HepG2 (cell line): Measurements from ENCODE around the gene SLC25A18. TPM values are rescaled to one million over a fixed set of nuclear protein-coding genes. Genes with fewer than 3 reads are reported as not detected.

ENCODE experiments used
- ARNT2 ChIP-seq: sonication (generic); formaldehyde crosslinking; IDR thresholded peaks from 2 replicates; pipeline ENCODE4 v1.8.0; 2022; ENCODE audit warnings: mild to moderate bottlenecking, low read depth, missing genetic modification reagents, moderate library complexity
- ATRX ChIP-seq: sonication (generic); formaldehyde crosslinking; IDR thresholded peaks from 2 replicates; pipeline ENCODE4 v1.4.0; 2020; ENCODE audit warnings: missing genetic modification reagents, borderline replicate concordance
- EHMT2 ChIP-seq: fragments of 200-600 bp; sonication (generic); IDR thresholded peaks from 2 replicates; pipeline ENCODE4 v1.7.0; 2017; ENCODE audit warnings: antibody characterized with exemption, low read depth, low read length, borderline replicate concordance
- HOXA5 ChIP-seq: sonication (generic); formaldehyde crosslinking; IDR thresholded peaks from 2 replicates; pipeline ENCODE4 v1.4.0; 2020; ENCODE audit warnings: missing genetic modification reagents
- KAT2B ChIP-seq: fragments of 150-350 bp; IDR thresholded peaks from 2 replicates; pipeline ENCODE4 v1.6.1; 2014; ENCODE audit warnings: low read depth, low read length, borderline replicate concordance
- MED1 ChIP-seq: sonication (generic); formaldehyde crosslinking; IDR thresholded peaks from 2 replicates; pipeline ENCODE4 v1.4.0; 2020; ENCODE audit warnings: missing genetic modification reagents
- NR1H2 ChIP-seq: sonication (generic); formaldehyde crosslinking; IDR thresholded peaks from 2 replicates; pipeline ENCODE4 v1.8.1; 2022; ENCODE audit warnings: low read depth, missing genetic modification reagents, borderline replicate concordance
- PCBP2 ChIP-seq: fragments of 200-400 bp; formaldehyde crosslinking; optimal IDR thresholded peaks from 2 replicates; pipeline ENCODE3; 2018; ENCODE audit warnings: low read length, low read depth; ENCODE audit not compliant: poor library complexity, severe bottlenecking
- PTBP1 ChIP-seq: fragments of 200-400 bp; formaldehyde crosslinking; IDR thresholded peaks from 2 replicates; pipeline ENCODE4 v1.6.1; 2018; ENCODE audit warnings: low read length, low read depth; ENCODE audit not compliant: poor library complexity, severe bottlenecking
- ZNF124 ChIP-seq: sonication (generic); formaldehyde crosslinking; IDR thresholded peaks from 2 replicates; pipeline ENCODE4 v1.4.0; 2020; ENCODE audit warnings: missing genetic modification reagents
- ZNF205 ChIP-seq: IDR thresholded peaks from 2 replicates; pipeline ENCODE4 v1.6.1; 2018; ENCODE audit warnings: missing biosample characterization, missing genetic modification reagents
- ZNF33A ChIP-seq: sonication (generic); formaldehyde crosslinking; IDR thresholded peaks from 2 replicates; pipeline ENCODE4 v1.5.1; 2020; ENCODE audit warnings: missing genetic modification reagents, mild to moderate bottlenecking, moderate library complexity, borderline replicate concordance
- ZNF816 ChIP-seq: sonication (generic); formaldehyde crosslinking; IDR thresholded peaks from 2 replicates; pipeline ENCODE4 v1.8.0; 2022; ENCODE audit warnings: missing genetic modification reagents, mild to moderate bottlenecking, borderline replicate concordance
- polyA plus RNA-seq, 8 experiments: library from polyadenylated mRNA; depleted of rRNA in 3 of 8; stranded (reverse) in 7 of 8; unstranded in 1 of 8; fragments of >200 nt; fragmentation: Illumina TruSeq in 4 of 8; extraction: Trizol in 4 of 8; gene quantifications; 2 replicates each; pipeline versions ENCODE4 v1.2.1 to v1.2.3, GENCODE V29; 2011 to 2016; ENCODE audit warnings: low read depth in 4 of 8, missing spikeins in 1 of 8, mixed read lengths in 1 of 8; ENCODE audit not compliant: insufficient read depth in 1 of 8
- total RNA-seq, 5 experiments: library from RNA; depleted of rRNA; stranded (reverse); fragments of >200 nt; fragmentation: Illumina TruSeq; extraction: Trizol; gene quantifications; 2 replicates each; pipeline ENCODE4 v1.2.3, GENCODE V29; 2016; ENCODE audit warnings: low read depth in 1 of 5
- TF ChIP-seq, protein P1 (sequence below): sonication (generic); formaldehyde crosslinking; IDR thresholded peaks from 2 replicates; pipeline ENCODE4 v1.4.0; 2020; ENCODE audit warnings: missing genetic modification reagents, borderline replicate concordance
- TF ChIP-seq, protein P2 (sequence below): sonication (generic); formaldehyde crosslinking; IDR thresholded peaks from 2 replicates; pipeline ENCODE4 v1.4.0; 2020; ENCODE audit warnings: low read depth, missing genetic modification reagents
- TF ChIP-seq, protein P3 (sequence below): sonication (generic); formaldehyde crosslinking; IDR thresholded peaks from 2 replicates; pipeline ENCODE4 v1.9.0; 2021; ENCODE audit warnings: missing genetic modification reagents, mild to moderate bottlenecking, borderline replicate concordance
- TF ChIP-seq, protein P4 (sequence below): sonication (generic); formaldehyde crosslinking; IDR thresholded peaks from 2 replicates; pipeline ENCODE4 v1.5.0; 2020; ENCODE audit warnings: mild to moderate bottlenecking, missing genetic modification reagents
- TF ChIP-seq, protein P5 (sequence below): sonication (generic); formaldehyde crosslinking; IDR thresholded peaks from 2 replicates; pipeline ENCODE4 v1.8.1; 2023; ENCODE audit warnings: missing genetic modification reagents, mild to moderate bottlenecking, borderline replicate concordance

The SLC25A18 gene
- total and polyA plus RNA-seq, 2 of the 13 experiments (the other 11 are each of a cell fraction or from before 2014, with no cell fraction given) = 0.28 to 0.75 TPM

DNA sequence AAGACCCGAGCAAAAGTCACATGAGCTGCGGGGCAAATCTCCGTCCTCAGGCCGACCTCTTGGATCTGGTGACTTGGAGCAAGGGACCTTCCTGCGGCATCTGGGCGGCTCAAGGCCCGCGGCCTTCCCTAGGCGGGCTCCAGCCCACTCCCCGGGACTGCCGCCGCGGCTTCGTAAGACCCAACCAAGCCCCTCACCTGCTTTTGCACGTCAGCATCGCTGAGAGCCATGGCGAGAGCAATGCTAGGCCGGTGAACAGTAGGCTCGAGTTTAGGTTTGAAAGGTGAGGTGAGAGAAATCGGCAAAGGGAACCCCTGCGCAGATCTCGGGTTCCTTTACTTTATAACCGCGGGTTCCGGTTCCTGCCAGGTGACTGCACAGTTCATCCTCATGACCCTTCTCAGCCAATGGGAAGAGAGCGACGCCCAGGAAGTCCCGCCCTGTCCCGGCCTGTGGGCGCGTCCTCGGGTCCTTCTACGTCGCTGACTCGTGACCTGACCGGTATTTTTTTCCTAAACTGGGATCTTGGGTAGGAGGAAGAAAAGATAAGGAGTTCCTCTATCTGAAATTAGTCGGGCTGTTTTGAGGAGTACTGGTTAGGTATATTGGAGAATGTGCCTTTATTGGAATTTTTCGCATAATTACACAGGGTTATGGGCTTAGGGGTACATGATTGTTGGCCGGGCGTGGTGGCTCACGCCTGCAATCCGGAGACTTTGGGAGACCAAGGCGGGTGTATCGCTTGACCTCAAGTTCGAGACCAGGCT is 65.3 kb downstream of the SLC25A18 start, which contains the start of gene ATP6V1E1 (continued):
- TF ChIP-seq, protein P1, sequence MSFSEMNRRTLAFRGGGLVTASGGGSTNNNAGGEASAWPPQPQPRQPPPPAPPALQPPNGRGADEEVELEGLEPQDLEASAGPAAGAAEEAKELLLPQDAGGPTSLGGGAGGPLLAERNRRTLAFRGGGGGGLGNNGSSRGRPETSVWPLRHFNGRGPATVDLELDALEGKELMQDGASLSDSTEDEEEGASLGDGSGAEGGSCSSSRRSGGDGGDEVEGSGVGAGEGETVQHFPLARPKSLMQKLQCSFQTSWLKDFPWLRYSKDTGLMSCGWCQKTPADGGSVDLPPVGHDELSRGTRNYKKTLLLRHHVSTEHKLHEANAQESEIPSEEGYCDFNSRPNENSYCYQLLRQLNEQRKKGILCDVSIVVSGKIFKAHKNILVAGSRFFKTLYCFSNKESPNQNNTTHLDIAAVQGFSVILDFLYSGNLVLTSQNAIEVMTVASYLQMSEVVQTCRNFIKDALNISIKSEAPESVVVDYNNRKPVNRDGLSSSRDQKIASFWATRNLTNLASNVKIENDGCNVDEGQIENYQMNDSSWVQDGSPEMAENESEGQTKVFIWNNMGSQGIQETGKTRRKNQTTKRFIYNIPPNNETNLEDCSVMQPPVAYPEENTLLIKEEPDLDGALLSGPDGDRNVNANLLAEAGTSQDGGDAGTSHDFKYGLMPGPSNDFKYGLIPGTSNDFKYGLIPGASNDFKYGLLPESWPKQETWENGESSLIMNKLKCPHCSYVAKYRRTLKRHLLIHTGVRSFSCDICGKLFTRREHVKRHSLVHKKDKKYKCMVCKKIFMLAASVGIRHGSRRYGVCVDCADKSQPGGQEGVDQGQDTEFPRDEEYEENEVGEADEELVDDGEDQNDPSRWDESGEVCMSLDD = no peak
- TF ChIP-seq ZNF816 (no peak), ATRX (CRISPR knock-in tag) (no peak), ARNT2 (no peak; the same call in 1 of the 2 replicates), ZNF124 (CRISPR knock-in tag) (no peak), MED1 (CRISPR knock-in tag) (no peak), ZNF33A (CRISPR knock-in tag) (no peak), KAT2B (no peak), NR1H2 (CRISPR knock-in tag) (no peak), ZNF205 (CRISPR knock-in tag) (no peak), EHMT2 (no peak), HOXA5 (CRISPR knock-in tag) (peak; percentile 69), PCBP2 (no peak), PTBP1 (no peak)
- TF ChIP-seq, protein P2, sequence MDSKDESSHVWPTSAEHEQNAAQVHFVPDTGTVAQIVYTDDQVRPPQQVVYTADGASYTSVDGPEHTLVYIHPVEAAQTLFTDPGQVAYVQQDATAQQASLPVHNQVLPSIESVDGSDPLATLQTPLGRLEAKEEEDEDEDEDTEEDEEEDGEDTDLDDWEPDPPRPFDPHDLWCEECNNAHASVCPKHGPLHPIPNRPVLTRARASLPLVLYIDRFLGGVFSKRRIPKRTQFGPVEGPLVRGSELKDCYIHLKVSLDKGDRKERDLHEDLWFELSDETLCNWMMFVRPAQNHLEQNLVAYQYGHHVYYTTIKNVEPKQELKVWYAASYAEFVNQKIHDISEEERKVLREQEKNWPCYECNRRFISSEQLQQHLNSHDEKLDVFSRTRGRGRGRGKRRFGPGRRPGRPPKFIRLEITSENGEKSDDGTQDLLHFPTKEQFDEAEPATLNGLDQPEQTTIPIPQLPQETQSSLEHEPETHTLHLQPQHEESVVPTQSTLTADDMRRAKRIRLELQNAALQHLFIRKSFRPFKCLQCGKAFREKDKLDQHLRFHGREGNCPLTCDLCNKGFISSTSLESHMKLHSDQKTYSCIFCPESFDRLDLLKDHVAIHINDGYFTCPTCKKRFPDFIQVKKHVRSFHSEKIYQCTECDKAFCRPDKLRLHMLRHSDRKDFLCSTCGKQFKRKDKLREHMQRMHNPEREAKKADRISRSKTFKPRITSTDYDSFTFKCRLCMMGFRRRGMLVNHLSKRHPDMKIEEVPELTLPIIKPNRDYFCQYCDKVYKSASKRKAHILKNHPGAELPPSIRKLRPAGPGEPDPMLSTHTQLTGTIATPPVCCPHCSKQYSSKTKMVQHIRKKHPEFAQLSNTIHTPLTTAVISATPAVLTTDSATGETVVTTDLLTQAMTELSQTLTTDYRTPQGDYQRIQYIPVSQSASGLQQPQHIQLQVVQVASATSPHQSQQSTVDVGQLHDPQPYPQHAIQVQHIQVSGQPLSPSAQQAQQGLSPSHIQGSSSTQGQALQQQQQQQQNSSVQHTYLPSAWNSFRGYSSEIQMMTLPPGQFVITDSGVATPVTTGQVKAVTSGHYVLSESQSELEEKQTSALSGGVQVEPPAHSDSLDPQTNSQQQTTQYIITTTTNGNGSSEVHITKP = no peak
- TF ChIP-seq, protein P3, sequence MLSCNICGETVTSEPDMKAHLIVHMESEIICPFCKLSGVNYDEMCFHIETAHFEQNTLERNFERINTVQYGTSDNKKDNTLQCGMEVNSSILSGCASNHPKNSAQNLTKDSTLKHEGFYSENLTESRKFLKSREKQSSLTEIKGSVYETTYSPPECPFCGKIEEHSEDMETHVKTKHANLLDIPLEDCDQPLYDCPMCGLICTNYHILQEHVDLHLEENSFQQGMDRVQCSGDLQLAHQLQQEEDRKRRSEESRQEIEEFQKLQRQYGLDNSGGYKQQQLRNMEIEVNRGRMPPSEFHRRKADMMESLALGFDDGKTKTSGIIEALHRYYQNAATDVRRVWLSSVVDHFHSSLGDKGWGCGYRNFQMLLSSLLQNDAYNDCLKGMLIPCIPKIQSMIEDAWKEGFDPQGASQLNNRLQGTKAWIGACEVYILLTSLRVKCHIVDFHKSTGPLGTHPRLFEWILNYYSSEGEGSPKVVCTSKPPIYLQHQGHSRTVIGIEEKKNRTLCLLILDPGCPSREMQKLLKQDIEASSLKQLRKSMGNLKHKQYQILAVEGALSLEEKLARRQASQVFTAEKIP (CRISPR knock-in tag) = no peak
- TF ChIP-seq, protein P4, sequence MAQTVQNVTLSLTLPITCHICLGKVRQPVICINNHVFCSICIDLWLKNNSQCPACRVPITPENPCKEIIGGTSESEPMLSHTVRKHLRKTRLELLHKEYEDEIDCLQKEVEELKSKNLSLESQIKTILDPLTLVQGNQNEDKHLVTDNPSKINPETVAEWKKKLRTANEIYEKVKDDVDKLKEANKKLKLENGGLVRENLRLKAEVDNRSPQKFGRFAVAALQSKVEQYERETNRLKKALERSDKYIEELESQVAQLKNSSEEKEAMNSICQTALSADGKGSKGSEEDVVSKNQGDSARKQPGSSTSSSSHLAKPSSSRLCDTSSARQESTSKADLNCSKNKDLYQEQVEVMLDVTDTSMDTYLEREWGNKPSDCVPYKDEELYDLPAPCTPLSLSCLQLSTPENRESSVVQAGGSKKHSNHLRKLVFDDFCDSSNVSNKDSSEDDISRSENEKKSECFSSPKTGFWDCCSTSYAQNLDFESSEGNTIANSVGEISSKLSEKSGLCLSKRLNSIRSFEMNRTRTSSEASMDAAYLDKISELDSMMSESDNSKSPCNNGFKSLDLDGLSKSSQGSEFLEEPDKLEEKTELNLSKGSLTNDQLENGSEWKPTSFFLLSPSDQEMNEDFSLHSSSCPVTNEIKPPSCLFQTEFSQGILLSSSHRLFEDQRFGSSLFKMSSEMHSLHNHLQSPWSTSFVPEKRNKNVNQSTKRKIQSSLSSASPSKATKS (CRISPR knock-in tag) = 0 out of 2 replicates have a peak, but pooled peaks have one; percentile 69
- TF ChIP-seq, protein P5, sequence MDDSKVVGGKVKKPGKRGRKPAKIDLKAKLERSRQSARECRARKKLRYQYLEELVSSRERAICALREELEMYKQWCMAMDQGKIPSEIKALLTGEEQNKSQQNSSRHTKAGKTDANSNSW (CRISPR knock-in tag) = no peak
